ENCODE results near the gene CDH12.

DNA sequence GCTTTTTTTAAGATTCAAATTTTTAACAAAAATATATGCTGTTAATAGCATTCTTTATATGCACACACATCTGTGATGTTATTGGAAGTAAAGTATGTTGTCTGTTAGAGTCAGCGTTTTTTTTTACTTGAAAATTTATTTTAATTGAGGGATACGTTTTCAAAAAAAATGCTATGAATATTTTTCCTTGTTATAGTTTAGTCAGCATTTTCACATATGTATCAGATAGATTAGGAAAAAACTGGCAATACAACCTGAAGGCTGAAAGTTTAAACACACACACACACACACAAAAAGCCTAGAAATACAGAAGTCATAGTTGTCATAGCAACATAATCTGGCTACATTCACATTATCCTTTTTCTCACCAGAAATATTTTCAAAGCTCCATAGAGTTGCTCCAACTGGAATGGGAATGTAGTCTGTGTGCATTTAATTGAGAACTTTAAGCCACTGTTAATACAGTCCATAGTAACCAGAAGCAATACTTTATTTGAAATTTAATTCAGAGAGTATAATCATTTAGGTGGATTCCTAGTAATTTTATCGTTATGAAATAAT is 116.6 kb downstream of the CDH12 start:
- TF ChIP-seq RAD21 (IDR thresholded peaks at IDR 0.05), result no peak
- TF ChIP-seq, protein P1, sequence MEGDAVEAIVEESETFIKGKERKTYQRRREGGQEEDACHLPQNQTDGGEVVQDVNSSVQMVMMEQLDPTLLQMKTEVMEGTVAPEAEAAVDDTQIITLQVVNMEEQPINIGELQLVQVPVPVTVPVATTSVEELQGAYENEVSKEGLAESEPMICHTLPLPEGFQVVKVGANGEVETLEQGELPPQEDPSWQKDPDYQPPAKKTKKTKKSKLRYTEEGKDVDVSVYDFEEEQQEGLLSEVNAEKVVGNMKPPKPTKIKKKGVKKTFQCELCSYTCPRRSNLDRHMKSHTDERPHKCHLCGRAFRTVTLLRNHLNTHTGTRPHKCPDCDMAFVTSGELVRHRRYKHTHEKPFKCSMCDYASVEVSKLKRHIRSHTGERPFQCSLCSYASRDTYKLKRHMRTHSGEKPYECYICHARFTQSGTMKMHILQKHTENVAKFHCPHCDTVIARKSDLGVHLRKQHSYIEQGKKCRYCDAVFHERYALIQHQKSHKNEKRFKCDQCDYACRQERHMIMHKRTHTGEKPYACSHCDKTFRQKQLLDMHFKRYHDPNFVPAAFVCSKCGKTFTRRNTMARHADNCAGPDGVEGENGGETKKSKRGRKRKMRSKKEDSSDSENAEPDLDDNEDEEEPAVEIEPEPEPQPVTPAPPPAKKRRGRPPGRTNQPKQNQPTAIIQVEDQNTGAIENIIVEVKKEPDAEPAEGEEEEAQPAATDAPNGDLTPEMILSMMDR (IDR thresholded peaks at IDR 0.05; ENCODE audit: low read depth, low read length, missing input control), result no peak
- TF ChIP-seq HNF4A (conservative IDR thresholded peaks at IDR 0.05), result no peak
- TF ChIP-seq, protein P2, sequence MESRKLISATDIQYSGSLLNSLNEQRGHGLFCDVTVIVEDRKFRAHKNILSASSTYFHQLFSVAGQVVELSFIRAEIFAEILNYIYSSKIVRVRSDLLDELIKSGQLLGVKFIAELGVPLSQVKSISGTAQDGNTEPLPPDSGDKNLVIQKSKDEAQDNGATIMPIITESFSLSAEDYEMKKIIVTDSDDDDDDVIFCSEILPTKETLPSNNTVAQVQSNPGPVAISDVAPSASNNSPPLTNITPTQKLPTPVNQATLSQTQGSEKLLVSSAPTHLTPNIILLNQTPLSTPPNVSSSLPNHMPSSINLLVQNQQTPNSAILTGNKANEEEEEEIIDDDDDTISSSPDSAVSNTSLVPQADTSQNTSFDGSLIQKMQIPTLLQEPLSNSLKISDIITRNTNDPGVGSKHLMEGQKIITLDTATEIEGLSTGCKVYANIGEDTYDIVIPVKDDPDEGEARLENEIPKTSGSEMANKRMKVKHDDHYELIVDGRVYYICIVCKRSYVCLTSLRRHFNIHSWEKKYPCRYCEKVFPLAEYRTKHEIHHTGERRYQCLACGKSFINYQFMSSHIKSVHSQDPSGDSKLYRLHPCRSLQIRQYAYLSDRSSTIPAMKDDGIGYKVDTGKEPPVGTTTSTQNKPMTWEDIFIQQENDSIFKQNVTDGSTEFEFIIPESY (IDR thresholded peaks at IDR 0.05), result no peak
- TF ChIP-seq FOXA2 (IDR thresholded peaks at IDR 0.05), result no peak
- TF ChIP-seq, protein P3, sequence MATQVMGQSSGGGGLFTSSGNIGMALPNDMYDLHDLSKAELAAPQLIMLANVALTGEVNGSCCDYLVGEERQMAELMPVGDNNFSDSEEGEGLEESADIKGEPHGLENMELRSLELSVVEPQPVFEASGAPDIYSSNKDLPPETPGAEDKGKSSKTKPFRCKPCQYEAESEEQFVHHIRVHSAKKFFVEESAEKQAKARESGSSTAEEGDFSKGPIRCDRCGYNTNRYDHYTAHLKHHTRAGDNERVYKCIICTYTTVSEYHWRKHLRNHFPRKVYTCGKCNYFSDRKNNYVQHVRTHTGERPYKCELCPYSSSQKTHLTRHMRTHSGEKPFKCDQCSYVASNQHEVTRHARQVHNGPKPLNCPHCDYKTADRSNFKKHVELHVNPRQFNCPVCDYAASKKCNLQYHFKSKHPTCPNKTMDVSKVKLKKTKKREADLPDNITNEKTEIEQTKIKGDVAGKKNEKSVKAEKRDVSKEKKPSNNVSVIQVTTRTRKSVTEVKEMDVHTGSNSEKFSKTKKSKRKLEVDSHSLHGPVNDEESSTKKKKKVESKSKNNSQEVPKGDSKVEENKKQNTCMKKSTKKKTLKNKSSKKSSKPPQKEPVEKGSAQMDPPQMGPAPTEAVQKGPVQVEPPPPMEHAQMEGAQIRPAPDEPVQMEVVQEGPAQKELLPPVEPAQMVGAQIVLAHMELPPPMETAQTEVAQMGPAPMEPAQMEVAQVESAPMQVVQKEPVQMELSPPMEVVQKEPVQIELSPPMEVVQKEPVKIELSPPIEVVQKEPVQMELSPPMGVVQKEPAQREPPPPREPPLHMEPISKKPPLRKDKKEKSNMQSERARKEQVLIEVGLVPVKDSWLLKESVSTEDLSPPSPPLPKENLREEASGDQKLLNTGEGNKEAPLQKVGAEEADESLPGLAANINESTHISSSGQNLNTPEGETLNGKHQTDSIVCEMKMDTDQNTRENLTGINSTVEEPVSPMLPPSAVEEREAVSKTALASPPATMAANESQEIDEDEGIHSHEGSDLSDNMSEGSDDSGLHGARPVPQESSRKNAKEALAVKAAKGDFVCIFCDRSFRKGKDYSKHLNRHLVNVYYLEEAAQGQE (IDR thresholded peaks at IDR 0.05), result no peak
- TF ChIP-seq, protein P4, sequence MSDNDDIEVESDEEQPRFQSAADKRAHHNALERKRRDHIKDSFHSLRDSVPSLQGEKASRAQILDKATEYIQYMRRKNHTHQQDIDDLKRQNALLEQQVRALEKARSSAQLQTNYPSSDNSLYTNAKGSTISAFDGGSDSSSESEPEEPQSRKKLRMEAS (IDR thresholded peaks at IDR 0.05), result no peak
- no peak for TF ChIP-seq RXRA (IDR thresholded peaks at IDR 0.05)
- TF ChIP-seq, protein P5, sequence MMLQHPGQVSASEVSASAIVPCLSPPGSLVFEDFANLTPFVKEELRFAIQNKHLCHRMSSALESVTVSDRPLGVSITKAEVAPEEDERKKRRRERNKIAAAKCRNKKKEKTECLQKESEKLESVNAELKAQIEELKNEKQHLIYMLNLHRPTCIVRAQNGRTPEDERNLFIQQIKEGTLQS (IDR thresholded peaks at IDR 0.05), result no peak
- no peak for TF ChIP-seq JUND (IDR thresholded peaks at IDR 0.05)
- TF ChIP-seq TAF1 (conservative IDR thresholded peaks at IDR 0.05), result no peak
- TF ChIP-seq YY1 (IDR thresholded peaks at IDR 0.05), result no peak
- TF ChIP-seq GABPA (IDR thresholded peaks at IDR 0.05 in 1 of 2, conservative IDR thresholded peaks at IDR 0.05 in 1 of 2), result no peak
